Measurements from ENCODE around the gene POLA1.

- TF ChIP-seq CTCF (IDR thresholded peaks at IDR 0.05) = no peak
- no peak for TF ChIP-seq POLR2A (IDR thresholded peaks at IDR 0.05)
Measured at GRCh38 chrX:24874604-24875247, 181.0 kb downstream of the POLA1 start.

Data from adrenal gland (tissue), 5 donors.